Raji (cell line): ENCODE results near the gene GGCT.

Experiments used
- POLR2A ChIP-seq: IDR thresholded peaks from 2 replicates; pipeline ENCODE4 v1.6.1; 2011; ENCODE audit warnings: low read depth, low read length, control low read depth; ENCODE audit not compliant: insufficient read depth

Gene GGCT, protein sequence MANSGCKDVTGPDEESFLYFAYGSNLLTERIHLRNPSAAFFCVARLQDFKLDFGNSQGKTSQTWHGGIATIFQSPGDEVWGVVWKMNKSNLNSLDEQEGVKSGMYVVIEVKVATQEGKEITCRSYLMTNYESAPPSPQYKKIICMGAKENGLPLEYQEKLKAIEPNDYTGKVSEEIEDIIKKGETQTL

DNA sequence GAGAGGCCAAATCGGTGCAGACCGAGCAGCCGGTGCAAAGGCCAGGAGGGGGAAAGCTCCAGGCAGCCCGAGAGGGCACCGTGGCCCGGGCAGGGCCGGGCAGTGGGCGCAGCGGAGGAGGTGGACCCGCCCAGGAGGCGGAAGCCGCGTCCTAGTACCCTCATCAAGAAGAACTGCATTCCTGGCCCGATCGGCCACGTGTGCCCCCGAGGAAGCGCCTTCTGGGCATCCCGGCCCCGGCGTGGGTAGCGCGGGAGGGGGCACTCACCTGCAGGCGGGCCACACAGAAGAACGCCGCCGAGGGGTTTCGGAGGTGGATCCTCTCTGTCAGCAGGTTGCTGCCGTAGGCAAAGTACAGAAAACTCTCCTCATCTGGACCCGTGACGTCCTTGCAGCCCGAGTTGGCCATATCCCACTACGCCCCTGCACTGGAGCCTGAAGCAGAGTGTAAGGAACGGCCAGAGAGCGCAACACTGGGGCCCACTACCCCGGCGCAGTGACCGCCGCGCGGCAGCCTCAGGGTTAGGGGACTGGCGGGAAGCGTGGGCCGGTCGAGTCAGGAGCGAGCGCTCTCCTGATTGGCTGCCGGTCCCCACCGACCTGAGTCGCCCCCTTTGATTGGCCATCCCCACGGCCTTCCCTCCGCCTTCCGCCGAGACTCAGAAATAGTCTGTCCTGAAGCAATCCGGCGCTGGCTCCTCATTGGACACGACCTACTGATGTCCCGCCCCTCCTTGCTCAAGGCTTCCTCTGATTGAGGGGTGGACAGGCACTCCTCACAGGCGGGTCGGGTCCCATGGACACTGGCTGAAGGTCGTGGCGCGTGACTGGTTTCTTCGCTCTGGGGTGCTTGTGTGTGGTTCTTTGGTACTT lies at the start of gene GGCT:
Gene GGCT, minus strand, starts transcription at position 529 of the 873 bp plus-strand sequence. Its CDS starts 120 bp downstream, at position 409.
- TF ChIP-seq POLR2A: peak; percentile 96

DNA sequence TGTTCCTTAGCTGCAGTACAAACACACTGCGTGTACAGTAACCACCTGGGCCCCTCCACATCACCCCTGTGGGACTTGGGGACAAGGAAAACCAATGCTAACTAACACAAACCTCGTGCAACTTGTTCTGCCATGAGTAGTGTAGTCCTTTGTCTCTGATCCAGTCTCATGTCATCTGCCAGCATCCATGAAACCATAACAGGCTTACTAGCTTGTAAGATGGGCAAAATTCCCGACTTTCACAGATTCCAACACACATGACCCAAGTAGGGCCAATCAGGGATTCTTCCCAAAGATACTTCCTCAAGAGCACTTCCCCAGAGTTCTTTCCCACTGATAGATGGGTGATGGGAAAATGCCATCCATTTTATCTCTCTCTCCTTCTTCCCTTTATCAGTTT lies 48.9 kb upstream of the GGCT start:
- TF ChIP-seq POLR2A: no peak

DNA sequence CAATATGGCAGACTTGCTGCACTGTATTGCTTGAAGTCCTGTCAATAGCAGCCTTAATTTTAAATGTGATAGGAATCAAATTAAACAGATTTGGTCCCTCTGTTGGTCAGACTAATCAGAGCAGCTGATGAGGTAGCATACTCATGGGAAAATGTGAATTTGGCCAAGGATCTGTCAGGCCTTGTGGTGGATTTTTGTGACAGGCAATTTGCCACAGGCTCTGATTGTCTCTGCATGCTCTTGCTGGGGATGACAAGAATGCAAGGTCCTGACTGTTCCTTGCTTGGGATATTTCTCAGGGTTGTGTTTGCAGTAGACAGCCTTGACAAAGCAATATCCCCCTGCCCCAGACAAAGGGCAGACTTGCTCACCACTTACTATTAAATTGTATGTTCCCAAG lies 48.5 kb upstream of the GGCT start:
- no peak for TF ChIP-seq POLR2A

DNA sequence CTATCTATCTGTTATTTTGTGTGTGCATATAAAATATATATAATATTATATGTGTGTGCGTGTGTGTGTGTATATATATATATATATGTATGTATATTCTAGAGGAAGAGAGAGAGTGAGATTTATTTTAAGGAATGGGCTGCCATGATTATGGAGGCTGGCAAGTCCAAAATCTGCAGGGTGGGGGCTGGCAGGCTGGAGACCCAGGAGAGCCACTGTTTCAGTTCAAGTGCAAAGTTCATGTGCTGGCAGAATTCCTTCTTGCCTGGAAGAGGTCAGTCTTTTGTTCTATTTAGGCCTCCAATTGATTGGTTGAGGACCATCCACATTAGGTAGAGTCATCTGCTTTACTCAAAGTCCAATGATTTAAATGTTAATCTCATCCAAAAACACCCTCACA lies 47.7 kb upstream of the GGCT start:
- TF ChIP-seq POLR2A: no peak

DNA sequence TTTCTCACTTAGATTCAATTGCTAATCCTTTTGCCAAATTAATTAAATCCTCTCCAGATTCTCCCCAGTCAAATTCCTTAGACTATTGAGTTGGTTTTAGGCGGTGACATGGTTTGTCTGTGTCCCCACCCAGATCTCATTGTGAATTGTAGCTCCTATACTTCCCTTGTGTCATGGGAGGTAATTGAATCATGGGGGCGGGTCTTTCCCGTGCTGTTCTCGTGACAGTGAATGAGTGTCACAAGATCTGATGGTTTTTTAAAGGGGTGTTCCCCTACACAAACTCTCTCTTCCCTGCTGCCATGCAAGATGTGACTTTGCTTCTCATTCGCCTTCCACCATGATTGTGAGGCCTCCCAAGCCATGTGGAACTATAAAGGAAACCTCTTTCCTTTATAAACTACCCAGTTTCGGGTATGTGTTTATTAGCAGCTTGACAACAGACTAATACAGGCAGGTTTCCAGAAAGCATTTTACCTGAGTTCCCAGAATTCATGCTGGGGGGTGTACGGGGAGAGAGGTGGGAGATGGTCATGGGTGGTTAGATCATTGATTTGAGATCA lies 45.4 kb upstream of the GGCT start:
- no peak for TF ChIP-seq POLR2A

DNA sequence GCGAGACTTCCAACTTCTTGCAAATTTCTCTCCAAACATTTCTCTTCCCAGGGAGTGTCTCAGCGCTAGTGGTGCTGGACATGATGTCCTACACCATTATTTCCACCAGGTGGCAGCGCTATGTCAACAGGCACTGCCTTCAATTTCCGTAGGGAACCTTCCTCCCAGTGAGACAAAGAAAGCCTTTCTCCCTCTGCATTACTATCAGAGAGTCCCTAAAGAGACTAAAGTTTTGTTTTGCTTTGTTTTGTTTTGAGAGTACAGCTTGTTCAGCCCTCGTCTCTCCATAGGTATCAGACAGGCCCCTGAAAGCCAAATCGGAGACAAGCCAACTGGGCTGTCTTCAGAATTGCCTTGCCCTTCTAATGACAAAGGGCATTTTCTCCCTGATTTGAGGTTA lies 44.2 kb upstream of the GGCT start:
- TF ChIP-seq POLR2A: no peak

DNA sequence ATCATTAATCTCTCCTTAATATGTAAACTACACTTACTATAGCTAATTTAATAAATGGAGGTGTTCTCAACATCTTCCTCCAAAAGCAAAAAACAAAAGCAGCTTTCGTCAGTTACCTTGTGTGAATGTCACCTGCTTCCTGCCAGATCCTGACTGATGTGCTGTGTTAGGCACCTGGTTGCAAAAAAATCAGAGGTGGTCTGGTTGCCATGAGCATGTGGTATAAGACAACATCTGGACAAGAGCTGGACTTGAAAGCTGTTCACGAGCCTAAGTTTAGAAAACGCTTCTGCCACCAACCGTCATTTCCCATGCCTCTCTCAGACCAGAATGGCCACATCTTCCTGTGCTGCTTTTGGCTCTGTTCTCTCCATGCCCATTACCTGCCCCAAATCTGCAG lies 42.0 kb upstream of the GGCT start:
- no peak for TF ChIP-seq POLR2A

DNA sequence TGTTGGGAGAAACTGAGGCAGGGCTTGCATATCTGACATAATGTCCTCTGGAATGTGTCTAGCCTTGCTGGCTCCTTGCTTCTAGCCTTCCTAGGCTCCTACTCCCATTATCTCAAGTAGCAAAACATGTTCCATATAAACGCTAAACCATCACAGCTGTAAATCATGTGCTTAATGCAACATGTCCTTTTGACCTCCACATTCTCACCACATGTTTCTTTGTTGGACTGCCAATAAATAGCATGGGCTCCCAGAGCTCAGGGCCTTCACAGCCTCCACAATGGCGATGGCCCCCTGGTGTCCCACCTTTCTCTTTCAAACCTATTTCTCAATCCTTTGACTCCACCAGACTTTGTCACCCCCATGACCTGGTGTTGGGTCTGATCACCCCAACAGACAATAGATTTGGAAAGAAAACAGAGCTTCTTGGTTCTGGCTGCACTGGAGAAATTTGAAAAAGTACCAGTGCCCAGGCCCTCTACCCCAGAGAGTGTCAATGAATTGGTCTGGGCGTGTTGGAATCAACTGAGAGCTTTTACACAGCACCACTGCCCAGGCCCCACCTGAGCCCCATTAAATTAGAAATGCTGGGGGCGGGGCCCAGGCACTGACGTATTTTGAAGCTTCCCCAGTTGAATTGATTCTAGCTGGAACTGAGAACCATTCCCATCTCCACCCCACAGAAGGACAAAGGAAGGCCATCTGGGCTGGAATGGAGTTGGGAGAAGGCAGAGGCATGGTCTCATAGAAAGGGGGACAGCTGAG lies 41.3 kb upstream of the GGCT start:
- no peak for TF ChIP-seq POLR2A

DNA sequence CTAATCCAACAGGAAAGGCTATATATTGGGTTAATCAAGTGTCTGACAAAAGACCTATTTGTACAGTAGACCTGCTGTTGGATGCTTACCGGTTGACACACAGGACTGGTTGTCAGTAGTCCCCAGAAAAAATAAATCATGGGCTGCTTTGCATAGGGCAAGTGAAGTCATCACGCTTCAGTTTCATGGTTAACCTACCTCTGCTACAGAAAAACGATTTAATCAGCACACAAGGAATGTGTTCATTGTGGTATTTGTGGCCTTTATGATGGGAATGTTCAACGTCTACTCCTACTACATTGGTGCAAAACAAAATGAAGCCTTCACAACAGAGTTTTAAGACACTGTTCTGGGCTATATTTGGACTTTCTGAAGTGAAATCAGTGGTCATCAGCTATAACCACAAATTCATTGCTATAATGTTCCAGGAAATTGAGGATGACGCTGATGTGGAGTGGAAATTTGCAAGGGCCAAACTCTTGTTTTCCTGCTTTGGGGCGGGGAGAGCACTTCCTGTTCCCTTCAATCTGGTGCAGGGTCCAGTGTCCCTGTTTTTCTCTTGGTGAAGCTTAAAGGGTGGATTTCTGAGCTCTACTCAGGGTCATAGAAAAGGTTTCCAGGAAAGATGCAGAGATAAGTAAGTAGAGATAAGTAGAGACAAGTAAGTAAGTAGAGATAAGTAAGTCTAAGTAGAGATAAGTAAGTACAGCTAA lies 39.3 kb upstream of the GGCT start:
- TF ChIP-seq POLR2A: no peak

DNA sequence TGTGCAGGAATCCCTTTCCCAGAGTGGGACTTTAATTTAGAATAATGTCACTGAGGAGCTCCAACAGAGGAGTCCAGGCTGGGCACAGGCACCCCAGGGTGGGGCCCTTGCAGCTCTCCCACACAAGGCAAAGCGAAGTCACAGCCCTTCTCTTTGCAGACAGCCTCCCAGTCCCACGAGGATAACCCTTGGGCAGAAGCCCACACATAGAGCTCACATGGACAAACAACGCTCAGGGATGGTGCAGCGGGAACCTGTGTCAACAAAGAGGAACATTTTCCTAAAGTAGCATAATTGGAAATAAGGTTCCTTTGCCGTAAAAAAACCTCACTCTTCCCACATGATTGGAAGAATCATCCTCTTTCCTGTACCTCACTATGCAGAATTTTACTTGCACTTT lies 29.3 kb upstream of the GGCT start:
- TF ChIP-seq POLR2A: no peak

DNA sequence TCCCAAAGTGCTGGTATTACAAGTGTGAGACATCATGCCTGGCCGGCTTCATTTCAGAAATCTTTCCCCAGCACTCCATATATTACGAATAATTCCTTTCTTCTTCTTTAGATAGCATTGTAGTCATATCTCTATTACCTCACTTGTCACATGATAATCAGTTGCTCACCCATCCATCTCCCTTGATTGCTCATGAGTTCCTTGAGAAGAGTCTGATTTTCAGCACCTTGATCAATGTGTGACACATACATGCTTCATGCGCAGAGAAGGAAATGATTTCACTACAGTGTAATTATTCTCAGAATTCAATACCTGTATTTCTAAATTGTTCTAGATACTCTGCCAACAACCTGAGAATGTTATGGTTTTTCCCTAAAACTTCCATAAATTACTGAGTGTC lies 26.7 kb upstream of the GGCT start:
- no peak for TF ChIP-seq POLR2A

DNA sequence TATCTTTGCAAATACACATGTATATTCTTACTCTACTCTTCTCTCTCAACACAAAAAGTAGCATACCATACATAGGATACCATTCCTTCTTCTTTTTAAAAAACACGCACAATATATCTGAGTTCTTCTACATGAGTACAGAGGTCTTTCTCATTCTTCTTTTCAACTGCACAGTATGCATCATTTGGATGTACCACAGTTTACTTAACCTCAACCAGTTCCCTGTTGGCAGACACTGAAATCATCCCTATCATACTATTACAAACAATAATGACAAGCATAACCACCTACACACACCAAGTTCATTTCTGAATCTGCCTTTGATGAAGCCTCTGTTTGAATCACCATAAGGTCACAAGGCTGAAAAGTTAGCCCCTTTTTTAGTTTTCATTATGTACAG lies 25.7 kb upstream of the GGCT start:
- no peak for TF ChIP-seq POLR2A

DNA sequence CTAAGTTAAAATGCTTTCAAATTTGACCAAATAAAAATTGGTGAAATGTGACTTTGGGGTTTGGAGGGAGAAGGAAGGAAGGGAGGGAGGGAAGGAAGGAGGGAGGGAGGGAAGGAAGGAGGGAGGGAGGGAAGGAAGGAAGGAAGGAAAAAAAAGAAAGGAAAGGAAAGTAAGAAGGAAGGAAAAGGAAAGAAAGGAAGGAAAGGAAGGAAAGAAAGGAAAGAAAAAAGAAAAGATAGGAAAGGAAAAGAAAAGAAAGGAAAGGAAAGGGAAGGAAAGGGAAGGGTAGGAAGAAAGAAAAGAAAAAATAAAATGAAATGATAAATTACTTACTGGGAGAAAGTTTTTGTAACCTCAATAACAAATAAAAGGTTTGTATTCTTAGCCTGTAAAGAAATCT lies 24.1 kb upstream of the GGCT start:
- no peak for TF ChIP-seq POLR2A

DNA sequence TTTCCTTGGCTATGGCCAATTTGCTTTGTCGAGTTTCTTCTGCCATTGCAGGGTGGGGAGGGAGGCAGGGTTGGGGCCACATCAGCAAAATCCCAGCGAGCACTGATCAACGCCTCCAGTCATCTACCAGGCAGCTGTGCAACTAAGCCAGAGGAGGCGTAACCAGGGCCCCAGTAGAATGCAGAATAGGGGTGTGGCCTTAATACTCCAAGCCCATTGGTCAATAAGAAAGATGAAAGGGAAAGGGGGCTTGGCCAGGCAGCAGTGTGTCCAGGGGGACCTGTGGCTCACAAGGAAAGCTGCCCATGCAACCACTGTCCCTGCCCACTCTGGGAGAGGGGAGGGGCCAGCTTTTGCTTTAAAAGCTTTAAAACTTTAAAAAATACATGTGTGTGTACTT lies 21.5 kb upstream of the GGCT start:
- no peak for TF ChIP-seq POLR2A

DNA sequence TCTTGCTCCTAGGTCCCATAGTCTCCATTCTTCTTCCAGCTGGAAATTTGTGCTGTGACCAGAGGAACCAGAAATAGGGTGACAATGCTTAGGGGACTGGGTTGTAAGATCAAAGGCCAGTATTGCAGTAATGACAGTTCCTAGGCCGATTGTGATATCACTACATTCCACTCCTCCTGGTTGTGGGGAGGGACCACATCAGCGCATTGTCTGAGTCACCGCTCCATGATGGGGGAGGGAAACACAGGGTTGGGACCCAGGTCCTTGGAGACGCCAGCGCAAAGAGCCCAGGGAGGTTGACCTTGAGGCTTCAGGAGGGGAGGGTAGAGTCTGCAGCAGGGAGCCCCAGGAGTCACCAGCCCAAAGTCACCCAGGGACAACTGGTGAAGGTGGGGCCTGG lies 20.8 kb upstream of the GGCT start:
- TF ChIP-seq POLR2A: no peak
